ENCODE results near the gene PDE3A. TPM values are rescaled to one million over a fixed set of nuclear protein-coding genes. Genes with fewer than 3 reads are reported as not detected.

Gene PDE3A
- 56.8 and 62.0 TPM in 2 replicates for total RNA-seq

GRCh38 chr12:20368114-20368650 is at the start of gene PDE3A:
TSS of gene PDE3A (plus strand) at chr12:20368537. CDS start at chr12:20369285, 748 bp downstream.

GRCh38 chr12:20695232-20695631 is 326.9 kb downstream of the PDE3A start, which contains the start of gene SLCO1C1:
TSS of gene SLCO1C1 (plus strand) at chr12:20695332. CDS start at chr12:20699577, 4,245 bp downstream.

All from epithelial cell of umbilical artery (primary cell).